IMR-90 (cell line): Measurements from ENCODE around the gene PLXNA3. TPM values are rescaled to one million over a fixed set of nuclear protein-coding genes. Genes with fewer than 3 reads are reported as not detected.

Experiments used
- ATAC-seq: fragments of 200-7000 bp; cut with Tn5 transposase; 2 replicates; pipeline ENCODE4 v1.9.1; 2020; ENCODE audit warnings: low read depth, mild to moderate bottlenecking, moderate library complexity
- BruUV-seq: library from RNA; stranded (reverse); fragments of 400-500 nt; replicated peaks from 2 replicates; lab custom pipeline; 2021; lab: Mats Ljungman, UMichigan
- CTCF ChIA-PET: fragments of 300-600 bp; formaldehyde crosslinking; extraction: SDS; loops from one replicate; lab custom pipeline; 2021; ENCODE audit warnings: antibody characterized with exemption; lab: Yijun Ruan, JAX
- POLR2A ChIA-PET: fragments of 300-600 bp; sonication (Branson Sonifier 250); formaldehyde crosslinking; loops from one replicate; lab custom pipeline; 2022; ENCODE audit warnings: antibody characterized with exemption; ENCODE audit not compliant: unreplicated experiment; lab: Charles Lee
- DNase-seq: peaks from one replicate; pipeline ENCODE4 v3.0.0; 2013
- H2AFZ ChIP-seq: replicated peaks from 2 replicates; pipeline ENCODE3; 2013; ENCODE audit warnings: low read length, mild to moderate bottlenecking; ENCODE audit not compliant: poor library complexity
- H2AK5ac ChIP-seq: 2 replicates; pipeline ENCODE4 v1.6.1; 2013; ENCODE audit warnings: low read depth, low read length, inconsistent platforms
- H2AK9ac ChIP-seq: replicated peaks from 2 replicates; pipeline ENCODE3; 2013; ENCODE audit warnings: mild to moderate bottlenecking, low read depth, low read length, moderate library complexity; ENCODE audit not compliant: poor library complexity
- H2BK120ac ChIP-seq: 2 replicates; pipeline ENCODE4 v1.6.1; 2013; ENCODE audit warnings: low read depth, low read length, inconsistent platforms
- H2BK15ac ChIP-seq: 3 replicates; pipeline ENCODE4 v1.6.1; 2013; ENCODE audit warnings: low read depth, low read length, inconsistent platforms
- H2BK20ac ChIP-seq: 2 replicates; pipeline ENCODE4 v1.6.1; 2013; ENCODE audit warnings: low read depth, mild to moderate bottlenecking, inconsistent platforms, low read length, moderate library complexity
- H2BK5ac ChIP-seq: 2 replicates; pipeline ENCODE4 v1.6.1; 2013; ENCODE audit warnings: mild to moderate bottlenecking, low read depth, low read length, inconsistent platforms; ENCODE audit not compliant: poor library complexity, severe bottlenecking
- H3K14ac ChIP-seq: replicated peaks from 2 replicates; pipeline ENCODE4 v1.6.1; 2013; ENCODE audit warnings: low read depth, low read length, inconsistent platforms
- H3K18ac ChIP-seq: 2 replicates; pipeline ENCODE4 v1.6.1; 2013; ENCODE audit warnings: low read depth, low read length, control low read depth
- H3K23ac ChIP-seq: 2 replicates; pipeline ENCODE4 v1.6.1; 2013; ENCODE audit warnings: low read depth, low read length, inconsistent platforms
- H3K27ac ChIP-seq: 2 replicates; pipeline ENCODE4 v1.5.1; 2013; ENCODE audit warnings: mild to moderate bottlenecking, control low read depth, low read length; ENCODE audit not compliant: insufficient read depth
- H3K27me3 ChIP-seq: 2 replicates; pipeline ENCODE4 v1.6.1; 2013; ENCODE audit warnings: low read length; ENCODE audit not compliant: control insufficient read depth, insufficient read depth
- H3K36me3 ChIP-seq: 2 replicates; pipeline ENCODE4 v1.6.1; 2013; ENCODE audit warnings: low read length, mixed read lengths; ENCODE audit not compliant: control insufficient read depth, insufficient read depth
- H3K4ac ChIP-seq: 2 replicates; pipeline ENCODE4 v1.6.1; 2013; ENCODE audit warnings: low read depth, low read length, inconsistent platforms
- H3K4me1 ChIP-seq: 2 replicates; pipeline ENCODE4 v1.6.1; 2013; ENCODE audit warnings: low read length, mixed read lengths; ENCODE audit not compliant: control insufficient read depth, insufficient read depth
- H3K4me2 ChIP-seq: 2 replicates; pipeline ENCODE4 v1.6.1; 2013; ENCODE audit warnings: low read depth, mild to moderate bottlenecking, control low read depth, low read length, moderate library complexity
- H3K4me3 ChIP-seq: 2 replicates; pipeline ENCODE4 v1.5.1; 2013; ENCODE audit warnings: low read depth, mild to moderate bottlenecking, control low read depth, low read length, moderate library complexity; ENCODE audit not compliant: insufficient read depth
- H3K56ac ChIP-seq: 2 replicates; pipeline ENCODE4 v1.6.1; 2013; ENCODE audit warnings: low read length, inconsistent platforms; ENCODE audit not compliant: insufficient read depth; ENCODE audit errors: extremely low read depth
- H3K79me1 ChIP-seq, 2 experiments: 2 replicates each; pipeline ENCODE4 v1.6.1; 2013; ENCODE audit warnings: low read length in 2 of 2, inconsistent platforms in 1 of 2, low read depth in 1 of 2
- H3K9ac ChIP-seq: 2 replicates; pipeline ENCODE4 v1.6.1; 2013; ENCODE audit warnings: low read depth, low read length, control low read depth
- H3K9me1 ChIP-seq: 2 replicates; pipeline ENCODE4 v1.6.1; 2013; ENCODE audit warnings: low read length, inconsistent platforms; ENCODE audit not compliant: insufficient read depth
- H3K9me3 ChIP-seq: 2 replicates; pipeline ENCODE4 v1.6.1; 2013; ENCODE audit warnings: low read length; ENCODE audit not compliant: control insufficient read depth, insufficient read depth
- H4K20me1 ChIP-seq: 2 replicates; pipeline ENCODE4 v1.6.1; 2013; ENCODE audit warnings: low read length, inconsistent platforms; ENCODE audit not compliant: insufficient read depth
- H4K5ac ChIP-seq: 2 replicates; pipeline ENCODE4 v1.6.1; 2013; ENCODE audit warnings: mild to moderate bottlenecking, low read depth, low read length, control low read depth
- H4K8ac ChIP-seq, 2 experiments: 2 replicates each; pipeline ENCODE4 v1.6.1; 2013; ENCODE audit warnings: low read depth in 2 of 2, low read length in 2 of 2, control low read depth in 1 of 2, inconsistent platforms in 1 of 2
- H4K91ac ChIP-seq: 2 replicates; pipeline ENCODE4 v1.6.1; 2013; ENCODE audit warnings: low read depth, low read length, inconsistent platforms; ENCODE audit not compliant: insufficient read depth
- BHLHE40 ChIP-seq: fragments of 150-350 bp; IDR thresholded peaks from 2 replicates; pipeline ENCODE4 v1.6.1; 2016; ENCODE audit warnings: mild to moderate bottlenecking, low read depth, low read length
- WGBS, 2 experiments: methylation state at CpG; one replicate each; pipeline versions ENCODE4 v1.1.5 to v1.1.7; 2013; ENCODE audit warnings: missing lambda C conversion rate in 2 of 2; ENCODE audit not compliant: insufficient read length in 1 of 2; ENCODE audit errors: extremely low coverage in 2 of 2; 5-methylcytosine and 5-hydroxymethylcytosine counted together
- dilution Hi-C: fragments of 300-500 bp; cut with HindIII; formaldehyde crosslinking; loops from one replicate; pipeline ENCODE4 v1.14.3; 2018; ENCODE audit warnings: low sequenced_read_pairs; ENCODE audit not compliant: unreplicated experiment
- in situ Hi-C: fragments of 300-500 bp; cut with MboI; formaldehyde crosslinking; loops from 3 replicates; pipeline ENCODE4 v1.14.3; 2019; ENCODE audit warnings: low sequenced_read_pairs, inconsistent platforms, mixed read lengths
- intact Hi-C: fragments of 100-400 bp; cut with micrococcal nuclease; formaldehyde crosslinking; loops from 2 replicates; pipeline ENCODE4 v1.10.0; 2022
- polyA plus RNA-seq, 3 experiments: library from polyadenylated mRNA; depleted of rRNA; stranded (reverse); fragments of >200 nt; gene quantifications; 2 replicates each; pipeline ENCODE4 v1.2.3, GENCODE V29; 2012; ENCODE audit warnings: low replicate concordance in 1 of 3
- total RNA-seq: library from RNA; depleted of rRNA; stranded (reverse); fragments of >200 nt; gene quantifications from 2 replicates; pipeline ENCODE4 v1.2.3, GENCODE V29; 2012

The PLXNA3 gene
- total and polyA plus RNA-seq, 2 of the 4 experiments (the other 2 are of a cell fraction), result 4.3 to 111 TPM

- no peak overlapping the region for H3K4ac ChIP-seq
- no peak overlapping the region for H3K14ac ChIP-seq
- no peak overlapping the region for H3K23ac ChIP-seq
- ChIA-PET POLR2A (interaction anchor here (0.6 kb wide), 1 partner anchor 452 kb away, joined by 11 read pairs; no protein-coding TSS in a partner anchor), CTCF (interaction anchor here (0.6 kb wide), 1 partner anchor 63 kb away, joined by 4 read pairs; the partner anchor contains the start of gene SLC10A3)
- H3K4me1 ChIP-seq, result peaks cover 2% of the 10 kb centered on the region; the same call in 1 of the 2 replicates
- intact Hi-C loops (no loop called here), dilution Hi-C loops (no loop called here), in situ Hi-C loops (no loop called here)
- H4K5ac ChIP-seq, result no peak overlapping the region
- H2AK5ac ChIP-seq, result no peak overlapping the region
- no peak overlapping the region for H4K8ac ChIP-seq
- no peak overlapping the region for H3K9ac ChIP-seq
- H3K56ac ChIP-seq, result no peak overlapping the region
- TF ChIP-seq BHLHE40, result no peak
- H3K18ac ChIP-seq, result no peak overlapping the region
- no peak for DNase-seq
- no peak overlapping the region for H2BK20ac ChIP-seq
- peaks cover 7 to 22% of the 10 kb centered on the region in 2 experiments for H3K79me1 ChIP-seq
- H3K27ac ChIP-seq, result no peak overlapping the region
- no peak overlapping the region for H2BK15ac ChIP-seq
- peaks cover 7% of the 10 kb centered on the region for H4K20me1 ChIP-seq
- H3K36me3 ChIP-seq, result peaks cover 6% of the 10 kb centered on the region; the same call in 1 of the 2 replicates
- H3K4me2 ChIP-seq, result no peak overlapping the region
- ATAC-seq, result no peak
- no peak overlapping the region for H2BK120ac ChIP-seq
- H2AK9ac ChIP-seq, result peak overlapping the region; percentile 7
- no peak overlapping the region for H2BK5ac ChIP-seq
- no peak overlapping the region for H4K91ac ChIP-seq
- 67% methylated on average over 1 of the region's 13 CpGs; no CpG with 5 or more reads in 1 of the 2 experiments for WGBS, 2 experiments
- H3K9me1 ChIP-seq, result peaks cover 3% of the 10 kb centered on the region; the same call in 1 of the 2 replicates
- no peak overlapping the region for H3K4me3 ChIP-seq
- no peaks in the 10 kb centered on the region for H3K27me3 ChIP-seq
- H3K9me3 ChIP-seq, result no peaks in the 10 kb centered on the region
- no TSS peak for BruUV-seq
- no peak overlapping the region for H2AFZ ChIP-seq
Observed at GRCh38 chrX:154426916-154427770, 30.9 kb upstream of the PLXNA3 start.
